ENCODE results near the gene STEAP3. TPM values are rescaled to one million over a fixed set of nuclear protein-coding genes. Genes with fewer than 3 reads are reported as not detected.
A peak's percentile ranks its signal among the peaks of the same experiment; 100 is the strongest.

STEAP3 gene
- total RNA-seq, 1 experiment from 2014 or later: 15.4 TPM

DNA sequence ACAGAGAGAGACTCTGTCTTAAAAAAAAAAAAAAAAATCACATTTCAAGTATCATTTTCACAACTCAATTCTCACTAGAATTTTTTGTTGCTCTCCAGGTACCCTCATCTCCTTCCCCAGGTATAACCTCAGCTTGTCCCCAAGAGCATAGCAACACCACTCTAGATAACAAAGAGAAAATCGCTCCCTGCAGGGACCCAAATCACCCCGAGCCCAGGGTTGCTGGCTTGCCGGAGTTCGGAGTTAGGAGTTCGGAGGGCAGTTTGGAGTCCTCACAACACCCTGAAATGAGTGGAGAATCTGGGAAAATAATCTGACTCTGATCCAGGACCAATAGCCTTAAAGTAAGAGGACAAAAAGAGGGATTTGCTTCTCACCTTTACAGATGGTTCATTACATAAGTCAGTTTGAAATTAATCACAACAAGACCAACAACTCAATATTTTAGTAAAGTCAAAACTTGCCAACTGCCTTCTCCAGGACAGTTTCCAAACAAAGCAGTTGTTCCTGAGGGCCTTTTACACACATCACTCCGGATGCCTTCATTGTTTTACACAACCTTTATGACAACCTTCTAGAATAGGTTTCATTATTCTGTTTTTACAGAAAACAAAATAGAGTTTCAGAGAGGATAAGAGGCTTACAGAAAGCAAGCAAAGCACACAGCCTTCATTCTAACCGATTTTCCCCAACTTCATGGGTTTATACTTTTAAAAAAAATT is 83.9 kb downstream of the STEAP3 start:
- Histone ChIP-seq H2BK20ac (ENCODE audit: low read depth, low read length, poor library complexity, severe bottlenecking) (no peak overlapping the region), H3K27ac (ENCODE audit: insufficient read length, low read depth, low read length) (no peak overlapping the region), H2BK5ac (ENCODE audit: insufficient read length, low read length) (no peak overlapping the region), H3K14ac (ENCODE audit: insufficient read depth, low read length) (no peak overlapping the region), H3K56ac (ENCODE audit: insufficient read length, low read depth, low read length) (no peak overlapping the region), H3K18ac (ENCODE audit: insufficient read length, low read depth, low read length) (no peak overlapping the region), H3K9ac (ENCODE audit: extremely low read depth, insufficient read length, low read length) (no peak overlapping the region), H3K4ac (ENCODE audit: low read depth, low read length) (no peak overlapping the region), H3K4me1 (ENCODE audit: insufficient read depth, low read length) (no peaks in the 10 kb centered on the region), H3K27me3 (ENCODE audit: insufficient read depth, low read length) (no peaks in the 10 kb centered on the region), H2BK15ac (ENCODE audit: low read depth, low read length) (no peak overlapping the region), H3K9me3 (ENCODE audit: control insufficient read depth, low read depth, low read length) (no peaks in the 10 kb centered on the region), H4K91ac (ENCODE audit: insufficient read length, low read depth, low read length) (no peak overlapping the region), H2BK12ac (ENCODE audit: insufficient read length, low read depth, low read length) (no peak overlapping the region), H2AK5ac (ENCODE audit: insufficient read length, low read length) (no peak overlapping the region), H2BK120ac (ENCODE audit: low read depth, low read length, poor library complexity, severe bottlenecking) (no peak overlapping the region), H3K79me2 (ENCODE audit: insufficient read depth, low read length) (no peaks in the 10 kb centered on the region), H3K4me2 (ENCODE audit: insufficient read depth, insufficient read length, low read length) (no peak overlapping the region), H2AFZ (ENCODE audit: low read length) (no peak overlapping the region), H3K79me1 (ENCODE audit: insufficient read depth, low read depth, low read length, poor library complexity, severe bottlenecking) (no peaks in the 10 kb centered on the region), H3K23me2 (ENCODE audit: insufficient read length, low read depth, low read length, poor library complexity, severe bottlenecking) (no peaks in the 10 kb centered on the region), H3K23ac (ENCODE audit: insufficient read length, low read depth, low read length) (no peak overlapping the region), H3T11ph (ENCODE audit: low read length) (no peak overlapping the region), H4K5ac (ENCODE audit: insufficient read length, low read depth, low read length) (no peak overlapping the region), H4K8ac (replicated peaks; ENCODE audit: insufficient read length, low read depth, low read length) (no peak overlapping the region), H4K20me1 (ENCODE audit: control insufficient read depth, insufficient read depth, insufficient read length) (no peaks in the 10 kb centered on the region)
- no CpG with 5 or more reads among the region's 7 CpGs for WGBS (ENCODE audit: extremely low coverage, insufficient read length, low lambda C conversion rate)
- no peak for DNase-seq
- Mint-ChIP-seq H3K27me3 (ENCODE audit: low read depth) (no peaks in the 10 kb centered on the region), H3K4me1 (peaks cover 33 to 48% of the 10 kb centered on the region in 2 experiments), H3K9me3 (no peaks in the 10 kb centered on the region), H3K4me3 (no peak overlapping the region), H3K27ac (peak overlapping the region in 1 of 3 experiments; percentile 77; a peak in 2 of 7 replicates), H3K36me3 (ENCODE audit: insufficient read depth in 1 of 3, low read depth in 3 of 3) (no peaks in the 10 kb centered on the region)
- TF ChIP-seq, protein P1, sequence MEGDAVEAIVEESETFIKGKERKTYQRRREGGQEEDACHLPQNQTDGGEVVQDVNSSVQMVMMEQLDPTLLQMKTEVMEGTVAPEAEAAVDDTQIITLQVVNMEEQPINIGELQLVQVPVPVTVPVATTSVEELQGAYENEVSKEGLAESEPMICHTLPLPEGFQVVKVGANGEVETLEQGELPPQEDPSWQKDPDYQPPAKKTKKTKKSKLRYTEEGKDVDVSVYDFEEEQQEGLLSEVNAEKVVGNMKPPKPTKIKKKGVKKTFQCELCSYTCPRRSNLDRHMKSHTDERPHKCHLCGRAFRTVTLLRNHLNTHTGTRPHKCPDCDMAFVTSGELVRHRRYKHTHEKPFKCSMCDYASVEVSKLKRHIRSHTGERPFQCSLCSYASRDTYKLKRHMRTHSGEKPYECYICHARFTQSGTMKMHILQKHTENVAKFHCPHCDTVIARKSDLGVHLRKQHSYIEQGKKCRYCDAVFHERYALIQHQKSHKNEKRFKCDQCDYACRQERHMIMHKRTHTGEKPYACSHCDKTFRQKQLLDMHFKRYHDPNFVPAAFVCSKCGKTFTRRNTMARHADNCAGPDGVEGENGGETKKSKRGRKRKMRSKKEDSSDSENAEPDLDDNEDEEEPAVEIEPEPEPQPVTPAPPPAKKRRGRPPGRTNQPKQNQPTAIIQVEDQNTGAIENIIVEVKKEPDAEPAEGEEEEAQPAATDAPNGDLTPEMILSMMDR (conservative IDR thresholded peaks at IDR 0.05): no peak
